22Rv1 (cell line): ENCODE data around the gene SMARCC2.

ENCODE experiments used
- ZFX ChIP-seq: fragments of 450-650 bp; IDR thresholded peaks from 2 replicates; pipeline ENCODE4 v1.6.1; 2017; ENCODE audit warnings: antibody characterized with exemption, borderline replicate concordance
- TF ChIP-seq, protein P1 (sequence below): fragments of 450-650 bp; IDR thresholded peaks from 2 replicates; pipeline ENCODE4 v1.5.1; 2017; ENCODE audit warnings: mild to moderate bottlenecking

DNA sequence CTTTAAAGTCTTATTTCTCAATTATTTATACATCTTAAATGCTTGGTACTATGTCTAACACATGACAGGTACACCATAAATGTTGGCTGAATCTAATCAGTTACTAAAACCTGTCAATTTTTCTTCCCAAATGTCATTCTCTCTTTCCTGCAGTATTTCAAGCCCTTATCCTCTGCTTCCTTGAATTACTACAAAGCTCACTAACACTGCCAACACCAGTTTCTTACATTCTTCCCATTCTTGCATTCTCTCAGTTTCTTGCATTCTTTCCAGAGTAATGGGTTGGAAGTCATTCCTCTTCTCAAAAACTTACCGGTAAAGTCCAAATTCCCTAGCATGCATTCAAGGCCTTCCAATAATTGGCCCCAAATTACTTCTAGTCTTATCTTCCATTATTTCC is 9.6 kb upstream of the SMARCC2 start:
- TF ChIP-seq, protein P1, sequence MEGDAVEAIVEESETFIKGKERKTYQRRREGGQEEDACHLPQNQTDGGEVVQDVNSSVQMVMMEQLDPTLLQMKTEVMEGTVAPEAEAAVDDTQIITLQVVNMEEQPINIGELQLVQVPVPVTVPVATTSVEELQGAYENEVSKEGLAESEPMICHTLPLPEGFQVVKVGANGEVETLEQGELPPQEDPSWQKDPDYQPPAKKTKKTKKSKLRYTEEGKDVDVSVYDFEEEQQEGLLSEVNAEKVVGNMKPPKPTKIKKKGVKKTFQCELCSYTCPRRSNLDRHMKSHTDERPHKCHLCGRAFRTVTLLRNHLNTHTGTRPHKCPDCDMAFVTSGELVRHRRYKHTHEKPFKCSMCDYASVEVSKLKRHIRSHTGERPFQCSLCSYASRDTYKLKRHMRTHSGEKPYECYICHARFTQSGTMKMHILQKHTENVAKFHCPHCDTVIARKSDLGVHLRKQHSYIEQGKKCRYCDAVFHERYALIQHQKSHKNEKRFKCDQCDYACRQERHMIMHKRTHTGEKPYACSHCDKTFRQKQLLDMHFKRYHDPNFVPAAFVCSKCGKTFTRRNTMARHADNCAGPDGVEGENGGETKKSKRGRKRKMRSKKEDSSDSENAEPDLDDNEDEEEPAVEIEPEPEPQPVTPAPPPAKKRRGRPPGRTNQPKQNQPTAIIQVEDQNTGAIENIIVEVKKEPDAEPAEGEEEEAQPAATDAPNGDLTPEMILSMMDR: no peak
- TF ChIP-seq ZFX: no peak
